GM23248 (cell line): ENCODE data around the gene INHBE.

Experiments used
- EZH2 ChIP-seq: fragments of 200-600 bp; sonication (generic); IDR thresholded peaks from 2 replicates; pipeline ENCODE4 v1.6.1; 2018; ENCODE audit warnings: antibody characterized with exemption, mild to moderate bottlenecking; ENCODE audit not compliant: insufficient read depth, poor library complexity, severe bottlenecking
- EZH2phosphoT487 ChIP-seq: fragments of 200-600 bp; sonication (generic); IDR thresholded peaks from 2 replicates; pipeline ENCODE4 v1.6.1; 2018; ENCODE audit warnings: antibody characterized with exemption, moderate library complexity, mild to moderate bottlenecking, low read depth; ENCODE audit not compliant: insufficient read depth

DNA sequence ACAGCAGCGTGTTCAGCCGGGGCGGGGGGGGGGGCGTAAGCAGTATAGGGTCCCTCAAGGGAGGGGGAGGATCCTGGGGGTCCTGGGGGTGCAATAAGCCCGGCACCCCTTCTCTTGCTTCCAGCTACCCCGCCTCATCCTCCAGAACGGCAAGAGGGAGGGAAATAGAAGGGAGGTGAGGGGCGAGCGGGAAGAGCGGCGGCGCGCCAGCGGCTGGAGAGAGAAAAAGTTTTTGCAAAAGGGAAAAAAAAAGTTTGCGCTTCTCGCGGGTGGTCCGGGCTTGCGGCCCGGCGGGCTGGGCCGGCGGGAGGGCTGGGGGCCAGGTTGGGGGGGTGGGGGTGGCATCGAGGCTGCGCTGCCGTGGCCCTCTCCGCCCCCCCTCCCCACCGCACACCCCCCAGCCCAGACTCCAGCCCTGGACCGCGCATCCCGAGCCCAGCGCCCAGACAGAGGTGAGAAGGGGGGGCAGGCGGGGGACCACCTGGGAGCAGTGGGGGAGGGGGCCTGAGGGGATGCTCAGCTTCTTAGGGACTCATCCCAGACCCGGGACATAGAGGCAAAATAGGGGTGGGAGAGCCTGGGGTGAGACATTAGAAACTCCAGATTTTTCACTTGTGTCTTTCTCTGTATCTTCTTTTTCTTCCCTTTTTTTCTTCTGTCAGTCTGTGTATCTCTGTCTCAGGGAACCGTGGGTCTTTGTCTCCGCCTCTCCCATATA, 4.8 kb downstream of the INHBE start, which contains the start of gene GLI1:
- no peak for TF ChIP-seq EZH2phosphoT487
- TF ChIP-seq EZH2, result no peak
